ENCODE results near the gene VPS50.
"Not testable (repeated sequence)": the region's sequence is repeated elsewhere in the genome, so short reads cannot be mapped to it uniquely, and the experiment has no call there.

Gene VPS50

GRCh38 chr7:93366816-93367215 is 134.7 kb downstream of the VPS50 start:
- Histone ChIP-seq H4K20me1 (ENCODE audit: insufficient read depth, low read length, poor library complexity, severe bottlenecking) (no peaks in the 10 kb centered on the region), H3K9me3 (ENCODE audit: insufficient read depth, low read depth, low read length) (no peaks in the 10 kb centered on the region), H2AFZ (ENCODE audit: low read length) (no peak overlapping the region), H3K9ac (ENCODE audit: low read depth, low read length, poor library complexity, severe bottlenecking) (no peak overlapping the region), H3K4me1 (ENCODE audit: insufficient read depth, low read length, poor library complexity, severe bottlenecking) (no peaks in the 10 kb centered on the region), H3K9me2 (replicated peaks; ENCODE audit: low read depth, low read length) (no peaks in the 10 kb centered on the region), H3K36me3 (ENCODE audit: insufficient read depth, low read length) (no peaks in the 10 kb centered on the region), H3K4me3 (ENCODE audit: low read length, poor library complexity, severe bottlenecking) (no peak overlapping the region), H3K79me2 (ENCODE audit: insufficient read depth, low read length) (no peaks in the 10 kb centered on the region), H3K27me3 (ENCODE audit: insufficient read depth, low read length, poor library complexity, severe bottlenecking) (no peaks in the 10 kb centered on the region), H3F3A (ENCODE audit: low read depth) (no peaks in the 10 kb centered on the region), H3K4me2 (ENCODE audit: low read depth, low read length, poor library complexity, severe bottlenecking) (no peak overlapping the region)
- no peak for TF ChIP-seq EZH2phosphoT487 (IDR thresholded peaks at IDR 0.05; ENCODE audit: borderline replicate concordance)
- TF ChIP-seq CTCF (conservative IDR thresholded peaks at IDR 0.05; ENCODE audit: low read length) = no peak

- no peaks in the 10 kb centered on the region for H3F3A ChIP-seq (ENCODE audit: low read depth)
- H3K4me3 ChIP-seq (ENCODE audit: low read length, poor library complexity, severe bottlenecking) = no peak overlapping the region
- no peak for TF ChIP-seq CTCF (conservative IDR thresholded peaks at IDR 0.05; ENCODE audit: low read length)
- TF ChIP-seq EZH2phosphoT487 (IDR thresholded peaks at IDR 0.05; ENCODE audit: borderline replicate concordance) = no peak
- H2AFZ ChIP-seq (ENCODE audit: low read length) = no peak overlapping the region
- H3K27me3 ChIP-seq (ENCODE audit: insufficient read depth, low read length, poor library complexity, severe bottlenecking) = no peaks in the 10 kb centered on the region
- no peaks in the 10 kb centered on the region for H3K4me1 ChIP-seq (ENCODE audit: insufficient read depth, low read length, poor library complexity, severe bottlenecking)
- H4K20me1 ChIP-seq (ENCODE audit: insufficient read depth, low read length, poor library complexity, severe bottlenecking) = no peaks in the 10 kb centered on the region
- H3K36me3 ChIP-seq (ENCODE audit: insufficient read depth, low read length) = no peaks in the 10 kb centered on the region
- H3K9me3 ChIP-seq (ENCODE audit: insufficient read depth, low read depth, low read length) = no peaks in the 10 kb centered on the region
- H3K4me2 ChIP-seq (ENCODE audit: low read depth, low read length, poor library complexity, severe bottlenecking) = no peak overlapping the region
- H3K9ac ChIP-seq (ENCODE audit: low read depth, low read length, poor library complexity, severe bottlenecking) = no peak overlapping the region
- no peaks in the 10 kb centered on the region for H3K9me2 ChIP-seq (replicated peaks; ENCODE audit: low read depth, low read length)
- H3K79me2 ChIP-seq (ENCODE audit: insufficient read depth, low read length) = no peaks in the 10 kb centered on the region
Measured at GRCh38 chr7:93367254-93367653, 135.1 kb downstream of the VPS50 start.

GRCh38 chr7:93370937-93371336 is 138.8 kb downstream of the VPS50 start:
- not testable (repeated sequence) for H3K36me3 ChIP-seq (ENCODE audit: insufficient read depth, low read length); H3K9me2 ChIP-seq (replicated peaks; ENCODE audit: low read depth, low read length); H2AFZ ChIP-seq (ENCODE audit: low read length); H3K27me3 ChIP-seq (ENCODE audit: insufficient read depth, low read length, poor library complexity, severe bottlenecking); H3K4me1 ChIP-seq (ENCODE audit: insufficient read depth, low read length, poor library complexity, severe bottlenecking); H3F3A ChIP-seq (ENCODE audit: low read depth); H4K20me1 ChIP-seq (ENCODE audit: insufficient read depth, low read length, poor library complexity, severe bottlenecking); H3K9me3 ChIP-seq (ENCODE audit: insufficient read depth, low read depth, low read length); H3K9ac ChIP-seq (ENCODE audit: low read depth, low read length, poor library complexity, severe bottlenecking); H3K79me2 ChIP-seq (ENCODE audit: insufficient read depth, low read length); H3K4me2 ChIP-seq (ENCODE audit: low read depth, low read length, poor library complexity, severe bottlenecking); H3K4me3 ChIP-seq (ENCODE audit: low read length, poor library complexity, severe bottlenecking)

- Histone ChIP-seq H3K4me3 (ENCODE audit: low read length, poor library complexity, severe bottlenecking) (no peak overlapping the region), H3K9me2 (replicated peaks; ENCODE audit: low read depth, low read length) (no peaks in the 10 kb centered on the region), H4K20me1 (ENCODE audit: insufficient read depth, low read length, poor library complexity, severe bottlenecking) (no peaks in the 10 kb centered on the region), H3K79me2 (ENCODE audit: insufficient read depth, low read length) (no peaks in the 10 kb centered on the region), H3K4me2 (ENCODE audit: low read depth, low read length, poor library complexity, severe bottlenecking) (no peak overlapping the region), H3K27me3 (ENCODE audit: insufficient read depth, low read length, poor library complexity, severe bottlenecking) (no peaks in the 10 kb centered on the region), H2AFZ (ENCODE audit: low read length) (no peak overlapping the region), H3F3A (ENCODE audit: low read depth) (no peaks in the 10 kb centered on the region), H3K36me3 (ENCODE audit: insufficient read depth, low read length) (no peaks in the 10 kb centered on the region), H3K9ac (ENCODE audit: low read depth, low read length, poor library complexity, severe bottlenecking) (no peak overlapping the region), H3K4me1 (ENCODE audit: insufficient read depth, low read length, poor library complexity, severe bottlenecking) (peaks cover 11% of the 10 kb centered on the region), H3K9me3 (ENCODE audit: insufficient read depth, low read depth, low read length) (no peaks in the 10 kb centered on the region)
- TF ChIP-seq CTCF (conservative IDR thresholded peaks at IDR 0.05; ENCODE audit: low read length) (no peak), EZH2phosphoT487 (IDR thresholded peaks at IDR 0.05; ENCODE audit: borderline replicate concordance) (no peak)
Measured at GRCh38 chr7:93373537-93373936, 141.4 kb downstream of the VPS50 start.

Measured in Loucy (cell line).